SK-N-SH (cell line): ENCODE data around the gene IRF5. TPM values are rescaled to one million over a fixed set of nuclear protein-coding genes. Genes with fewer than 3 reads are reported as not detected.

Source experiments
- CTCF ChIA-PET: fragments of 300-600, 350-600 bp; formaldehyde crosslinking; extraction: SDS; loops from one replicate; lab custom pipeline; 2021; lab: Yijun Ruan, JAX
- POLR2A ChIA-PET: fragments of 350-600 bp; sonication (Branson Sonifier 250); formaldehyde crosslinking; extraction: SDS; loops from one replicate; lab custom pipeline; 2020; ENCODE audit warnings: antibody characterized with exemption, inconsistent platforms; lab: Yijun Ruan, JAX
- DNase-seq: peaks from one replicate; pipeline ENCODE4 v3.0.0; 2012
- H2AFZ ChIP-seq: fragments of 200-600 bp; sonication (generic); 2 replicates; pipeline ENCODE4 v1.8.1; 2016; ENCODE audit warnings: antibody characterized with exemption, mild to moderate bottlenecking, low read depth
- H3F3A ChIP-seq: fragments of 200-600 bp; sonication (generic); replicated peaks from 2 replicates; pipeline ENCODE3; 2016; ENCODE audit warnings: antibody characterized with exemption, mild to moderate bottlenecking; ENCODE audit not compliant: insufficient read depth
- H3K27ac ChIP-seq, 2 experiments: fragments of 200-500 bp in 1 of 2; fragments of 200-600 bp in 1 of 2; sonication (Bioruptor generic) in 1 of 2; sonication (generic), shearing (Covaris generic) in 1 of 2; 2 replicates each; pipeline versions ENCODE4 v1.5.1 to v1.6.1; 2014 to 2016; ENCODE audit warnings: low read depth in 2 of 2, inconsistent platforms in 1 of 2, low read length in 1 of 2, mild to moderate bottlenecking in 1 of 2, mixed read lengths in 1 of 2
- H3K27me3 ChIP-seq: fragments of 200-600 bp; sonication (generic), shearing (Covaris generic); 2 replicates; pipeline ENCODE4 v1.6.1; 2016; ENCODE audit warnings: mixed run types; ENCODE audit not compliant: insufficient read depth
- H3K36me3 ChIP-seq, 2 experiments: fragments of 200-500 bp in 1 of 2; fragments of 200-600 bp in 1 of 2; sonication (Bioruptor generic) in 1 of 2; sonication (generic) in 1 of 2; replicated peaks in 1 of 2; 2 replicates each; pipeline versions ENCODE3 to v1.5.1; 2014 to 2016; ENCODE audit warnings: low read length in 1 of 2, mild to moderate bottlenecking in 1 of 2; ENCODE audit not compliant: insufficient read depth in 2 of 2, control insufficient read depth in 1 of 2
- H3K4me1 ChIP-seq, 2 experiments: fragments of 200-500 bp in 1 of 2; fragments of 200-600 bp in 1 of 2; sonication (Bioruptor generic) in 1 of 2; sonication (generic), shearing (Covaris generic) in 1 of 2; 2 replicates each; pipeline versions ENCODE4 v1.5.1 to v1.6.1; 2014 to 2016; ENCODE audit warnings: low read depth in 1 of 2, low read length in 1 of 2, mixed run types in 1 of 2; ENCODE audit not compliant: insufficient read depth in 2 of 2, control insufficient read depth in 1 of 2
- H3K4me2 ChIP-seq: fragments of 200-600 bp; sonication (generic), shearing (Covaris generic); 2 replicates; pipeline ENCODE4 v1.6.1; 2017; ENCODE audit warnings: mixed run types
- H3K4me3 ChIP-seq, 2 experiments: fragments of 200-500 bp in 1 of 2; fragments of 200-600 bp in 1 of 2; sonication (Bioruptor generic) in 1 of 2; sonication (generic), shearing (Covaris generic) in 1 of 2; 2 replicates each; pipeline versions ENCODE4 v1.5.1 to v1.8.1; 2014 to 2016; ENCODE audit warnings: low read depth in 2 of 2, inconsistent platforms in 1 of 2, low read length in 1 of 2, mild to moderate bottlenecking in 1 of 2, mixed read lengths in 1 of 2, moderate library complexity in 1 of 2
- H3K79me2 ChIP-seq: fragments of 200-600 bp; sonication (generic); 2 replicates; pipeline ENCODE4 v1.8.1; 2017; ENCODE audit warnings: mild to moderate bottlenecking; ENCODE audit not compliant: insufficient read depth
- H3K9ac ChIP-seq: fragments of 200-600 bp; sonication (generic); 2 replicates; pipeline ENCODE4 v1.6.1; 2017; ENCODE audit warnings: mixed run types
- H3K9me2 ChIP-seq: fragments of 200-600 bp; sonication (generic); 2 replicates; pipeline ENCODE4 v1.6.1; 2017; ENCODE audit warnings: mixed run types
- H3K9me3 ChIP-seq: fragments of 200-600 bp; sonication (generic); 2 replicates; pipeline ENCODE4 v1.6.1; 2017; ENCODE audit warnings: mixed run types, mild to moderate bottlenecking, moderate library complexity
- H4K20me1 ChIP-seq: fragments of 200-600 bp; sonication (generic); 2 replicates; pipeline ENCODE4 v1.6.1; 2017; ENCODE audit warnings: mild to moderate bottlenecking, mixed run types; ENCODE audit not compliant: insufficient read depth
- FOXJ3 ChIP-seq: sonication (generic); formaldehyde crosslinking; IDR thresholded peaks from 2 replicates; pipeline ENCODE4 v1.5.1; 2020; ENCODE audit warnings: mild to moderate bottlenecking, missing genetic modification reagents
- NFIC ChIP-seq: IDR thresholded peaks from 2 replicates; pipeline ENCODE4 v1.4.0; 2012; ENCODE audit warnings: borderline replicate concordance
- NRF1 ChIP-seq: IDR thresholded peaks from 2 replicates; pipeline ENCODE4 v1.6.1; 2012; ENCODE audit warnings: low read depth, mild to moderate bottlenecking, low read length
- RFX5 ChIP-seq: IDR thresholded peaks from 2 replicates; pipeline ENCODE4 v1.6.1; 2012; ENCODE audit warnings: mild to moderate bottlenecking, improper control_type of control experiment, low read length
- WGBS: methylation state at CpG from one replicate; pipeline ENCODE4 v1.1.6; 2017; ENCODE audit warnings: low lambda C conversion rate; 5-methylcytosine and 5-hydroxymethylcytosine counted together
- polyA plus RNA-seq, 3 experiments: library from polyadenylated mRNA; depleted of rRNA; stranded (reverse); fragments of >200 nt; gene quantifications; 2 replicates each; pipeline ENCODE4 v1.2.3, GENCODE V29; 2012
- TF ChIP-seq, protein P1 (sequence below): IDR thresholded peaks from 2 replicates; pipeline ENCODE4; 2012
- TF ChIP-seq, protein P2 (sequence below): IDR thresholded peaks from 2 replicates; pipeline ENCODE4 v1.4.0; 2012; ENCODE audit warnings: low read depth, borderline replicate concordance

Gene IRF5
- polyA plus RNA-seq, 1 of the 3 experiments (the other 2 are of a cell fraction), result 0.62 TPM

DNA sequence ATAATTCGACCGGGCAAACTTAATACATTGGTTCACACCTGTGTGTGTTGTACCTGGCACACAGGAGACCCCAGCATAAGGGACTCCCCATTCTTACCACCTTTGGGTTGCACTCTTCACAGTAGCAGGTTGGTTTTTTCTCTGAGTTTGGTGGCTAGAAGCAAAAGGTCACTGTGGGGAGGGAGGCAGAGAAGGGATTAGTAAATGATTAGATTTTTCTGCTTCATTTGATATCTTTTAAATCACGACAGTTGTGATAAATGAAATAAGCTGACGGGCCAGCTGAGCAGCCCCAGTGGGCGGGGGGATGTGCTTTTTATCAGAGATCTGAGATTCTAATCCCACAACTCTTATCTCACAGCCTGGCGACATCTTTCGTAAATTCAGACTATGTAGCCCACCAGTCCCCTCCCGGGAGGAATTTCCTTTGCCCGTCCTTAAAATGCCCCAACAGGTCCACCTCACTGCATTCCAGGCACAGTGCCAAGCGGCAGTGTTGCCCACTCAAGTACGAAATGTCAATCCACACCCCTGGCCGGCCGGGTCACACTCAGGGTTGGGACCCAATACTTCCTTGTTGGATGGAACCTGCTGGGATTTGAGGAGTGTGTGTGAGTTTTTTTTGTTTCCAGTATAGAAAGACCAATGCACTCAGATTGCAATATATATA is 16.7 kb upstream of the IRF5 start:
- no peaks in the 10 kb centered on the region for H3K9me2 ChIP-seq
- no peak overlapping the region for H3K4me3 ChIP-seq
- H3F3A ChIP-seq, result no peaks in the 10 kb centered on the region
- CTCF ChIA-PET, result interaction anchor here (1.0 to 3.7 kb wide), 5 partner anchors 12 to 170 kb away, joined by 3 to 16 read pairs (median 9); no protein-coding TSS in a partner anchor
- no peaks in the 10 kb centered on the region for H3K36me3 ChIP-seq
- H3K79me2 ChIP-seq, result no peaks in the 10 kb centered on the region
- 38% methylated on average over 13 of the region's 13 CpGs for WGBS
- H3K4me2 ChIP-seq, result no peak overlapping the region
- H3K9me3 ChIP-seq, result no peaks in the 10 kb centered on the region
- H3K27ac ChIP-seq, result no peak overlapping the region
- peaks cover 54% of the 10 kb centered on the region for H3K27me3 ChIP-seq
- POLR2A ChIA-PET, result no interaction called here
- H2AFZ ChIP-seq, result no peak overlapping the region
- no peak for TF ChIP-seq RFX5
- TF ChIP-seq, protein P1, sequence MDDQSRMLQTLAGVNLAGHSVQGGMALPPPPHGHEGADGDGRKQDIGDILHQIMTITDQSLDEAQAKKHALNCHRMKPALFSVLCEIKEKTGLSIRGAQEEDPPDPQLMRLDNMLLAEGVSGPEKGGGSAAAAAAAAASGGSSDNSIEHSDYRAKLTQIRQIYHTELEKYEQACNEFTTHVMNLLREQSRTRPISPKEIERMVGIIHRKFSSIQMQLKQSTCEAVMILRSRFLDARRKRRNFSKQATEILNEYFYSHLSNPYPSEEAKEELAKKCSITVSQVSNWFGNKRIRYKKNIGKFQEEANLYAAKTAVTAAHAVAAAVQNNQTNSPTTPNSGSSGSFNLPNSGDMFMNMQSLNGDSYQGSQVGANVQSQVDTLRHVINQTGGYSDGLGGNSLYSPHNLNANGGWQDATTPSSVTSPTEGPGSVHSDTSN, result no peak
- TF ChIP-seq NFIC, result no peak
- TF ChIP-seq FOXJ3, result no peak
- H4K20me1 ChIP-seq, result no peaks in the 10 kb centered on the region
- H3K9ac ChIP-seq, result no peak overlapping the region
- H3K4me1 ChIP-seq, result peaks cover 0 to 5% of the 10 kb centered on the region in 2 experiments; a peak in 1 of 4 replicates
- DNase-seq, result peak; percentile 42

- no peak for TF ChIP-seq NRF1
- TF ChIP-seq, protein P2, sequence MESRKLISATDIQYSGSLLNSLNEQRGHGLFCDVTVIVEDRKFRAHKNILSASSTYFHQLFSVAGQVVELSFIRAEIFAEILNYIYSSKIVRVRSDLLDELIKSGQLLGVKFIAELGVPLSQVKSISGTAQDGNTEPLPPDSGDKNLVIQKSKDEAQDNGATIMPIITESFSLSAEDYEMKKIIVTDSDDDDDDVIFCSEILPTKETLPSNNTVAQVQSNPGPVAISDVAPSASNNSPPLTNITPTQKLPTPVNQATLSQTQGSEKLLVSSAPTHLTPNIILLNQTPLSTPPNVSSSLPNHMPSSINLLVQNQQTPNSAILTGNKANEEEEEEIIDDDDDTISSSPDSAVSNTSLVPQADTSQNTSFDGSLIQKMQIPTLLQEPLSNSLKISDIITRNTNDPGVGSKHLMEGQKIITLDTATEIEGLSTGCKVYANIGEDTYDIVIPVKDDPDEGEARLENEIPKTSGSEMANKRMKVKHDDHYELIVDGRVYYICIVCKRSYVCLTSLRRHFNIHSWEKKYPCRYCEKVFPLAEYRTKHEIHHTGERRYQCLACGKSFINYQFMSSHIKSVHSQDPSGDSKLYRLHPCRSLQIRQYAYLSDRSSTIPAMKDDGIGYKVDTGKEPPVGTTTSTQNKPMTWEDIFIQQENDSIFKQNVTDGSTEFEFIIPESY, result no peak
- Histone ChIP-seq H3K27ac (no peak overlapping the region), H3K79me2 (no peaks in the 10 kb centered on the region), H3K9me2 (no peaks in the 10 kb centered on the region), H4K20me1 (no peaks in the 10 kb centered on the region), H3K4me2 (no peak overlapping the region), H3F3A (no peaks in the 10 kb centered on the region), H3K9me3 (no peaks in the 10 kb centered on the region), H3K9ac (no peak overlapping the region), H2AFZ (no peak overlapping the region), H3K27me3 (peaks cover 54% of the 10 kb centered on the region), H3K36me3 (no peaks in the 10 kb centered on the region), H3K4me1 (peaks cover 0 to 5% of the 10 kb centered on the region in 2 experiments; a peak in 1 of 4 replicates), H3K4me3 (no peak overlapping the region)
- peak; percentile 20 for DNase-seq
- 70% methylated on average over 9 of the region's 9 CpGs for WGBS
- ChIA-PET POLR2A (no interaction called here), CTCF (interaction anchor here (0.8 to 2.9 kb wide), 7 partner anchors 10 to 169 kb away, joined by 3 to 14 read pairs (median 3); no protein-coding TSS in a partner anchor)
These were observed 15.8 kb upstream of the IRF5 start for GRCh38 chr7:128921866-128922440.
